Stimulated activated naive CD8-positive, alpha-beta T cell treated with anti-CD3 and anti-CD28 coated beads, Interleukin-15, amount 100 ng/mL, for 72 hours (primary cell): ENCODE data around the gene STXBP3.
A peak's percentile ranks its signal among the peaks of the same experiment; 100 is the strongest.

ENCODE experiments used
- ATAC-seq: fragments of 150-1000 bp; cut with Tn5 transposase; 2 replicates; pipeline ENCODE4 v1.10.0; 2021; ENCODE audit warnings: mild to moderate bottlenecking, moderate library complexity
- DNase-seq, 2 donors: peaks; one replicate each; pipeline ENCODE4 v3.0.0; 2021 to 2022
- H3K27ac Mint-ChIP-seq, 2 donors: one replicate each; pipeline ENCODE4 v1.8.0; 2022; ENCODE audit warnings: mild to moderate bottlenecking in 2 of 2, mixed read lengths in 2 of 2, moderate library complexity in 2 of 2
- H3K27me3 Mint-ChIP-seq: one replicate; pipeline ENCODE4 v1.8.0; 2022; ENCODE audit warnings: mixed read lengths
- H3K4me1 Mint-ChIP-seq: one replicate; pipeline ENCODE4 v1.8.0; 2022; ENCODE audit warnings: mild to moderate bottlenecking, mixed read lengths
- H3K4me3 Mint-ChIP-seq, 2 donors: one replicate each; pipeline ENCODE4 v1.8.0; 2022; ENCODE audit warnings: mild to moderate bottlenecking in 2 of 2, mixed read lengths in 2 of 2, moderate library complexity in 1 of 2
- H3K9me3 Mint-ChIP-seq, 2 donors: one replicate each; pipeline ENCODE4 v1.8.0; 2022; ENCODE audit warnings: mixed read lengths in 2 of 2

Gene STXBP3

GRCh38 chr1:108814343-108815125 is 68.1 kb downstream of the STXBP3 start:
- no peaks in the 10 kb centered on the region for H3K27me3 Mint-ChIP-seq
- no peaks in the 10 kb centered on the region for H3K4me1 Mint-ChIP-seq
- no peak overlapping the region for H3K27ac Mint-ChIP-seq
- no peaks in the 10 kb centered on the region for H3K9me3 Mint-ChIP-seq
- H3K4me3 Mint-ChIP-seq: no peak overlapping the region
- no peak for DNase-seq
- ATAC-seq: no peak

- H3K4me1 Mint-ChIP-seq: no peaks in the 10 kb centered on the region
- no peaks in the 10 kb centered on the region for H3K9me3 Mint-ChIP-seq
- no peaks in the 10 kb centered on the region for H3K27me3 Mint-ChIP-seq
- ATAC-seq (no peak), DNase-seq (no peak)
- no peak overlapping the region for H3K4me3 Mint-ChIP-seq
- no peak overlapping the region for H3K27ac Mint-ChIP-seq
Measured at GRCh38 chr1:108815566-108815965, 69.1 kb downstream of the STXBP3 start.

GRCh38 chr1:108816049-108816893 is 69.8 kb downstream of the STXBP3 start:
- H3K9me3 Mint-ChIP-seq: no peaks in the 10 kb centered on the region
- peak overlapping the region in 1 of 2 donors; percentile 41 for H3K27ac Mint-ChIP-seq
- ATAC-seq (no peak), DNase-seq (no peak)
- H3K4me3 Mint-ChIP-seq: no peak overlapping the region
- no peaks in the 10 kb centered on the region for H3K4me1 Mint-ChIP-seq
- no peaks in the 10 kb centered on the region for H3K27me3 Mint-ChIP-seq

GRCh38 chr1:108817016-108817415 is 70.5 kb downstream of the STXBP3 start:
- Mint-ChIP-seq H3K4me1 (no peaks in the 10 kb centered on the region), H3K27me3 (peaks cover 2% of the 10 kb centered on the region)

GRCh38 chr1:108817811-108818210 is 71.3 kb downstream of the STXBP3 start:
- Mint-ChIP-seq H3K27me3 (peaks cover 10% of the 10 kb centered on the region), H3K27ac (peak overlapping the region in 1 of 2 donors; percentile 5), H3K4me1 (no peaks in the 10 kb centered on the region), H3K4me3 (no peak overlapping the region), H3K9me3 (no peaks in the 10 kb centered on the region)
- ATAC-seq (no peak), DNase-seq (no peak)

More at GRCh38 chr1:108817016-108817415, 70.5 kb downstream of the STXBP3 start:
- Mint-ChIP-seq H3K9me3 (no peaks in the 10 kb centered on the region), H3K4me3 (no peak overlapping the region), H3K27ac (no peak overlapping the region)
- DNase-seq (no peak), ATAC-seq (no peak)

- DNase-seq: no peak
- H3K9me3 Mint-ChIP-seq: no peaks in the 10 kb centered on the region
- no peak for ATAC-seq
- H3K27me3 Mint-ChIP-seq: peaks cover 11% of the 10 kb centered on the region
- H3K27ac Mint-ChIP-seq: no peak overlapping the region
- no peak overlapping the region for H3K4me3 Mint-ChIP-seq
- no peaks in the 10 kb centered on the region for H3K4me1 Mint-ChIP-seq
Measured at GRCh38 chr1:108819878-108820277, 73.4 kb downstream of the STXBP3 start.

- no peaks in the 10 kb centered on the region for H3K4me1 Mint-ChIP-seq
- DNase-seq (no peak), ATAC-seq (no peak)
- no peaks in the 10 kb centered on the region for H3K9me3 Mint-ChIP-seq
- no peak overlapping the region for H3K4me3 Mint-ChIP-seq
- no peak overlapping the region for H3K27ac Mint-ChIP-seq
- peaks cover 11% of the 10 kb centered on the region for H3K27me3 Mint-ChIP-seq
Measured at GRCh38 chr1:108823632-108824031, 77.2 kb downstream of the STXBP3 start.

- no peak for ATAC-seq
- no peaks in the 10 kb centered on the region for H3K9me3 Mint-ChIP-seq
- H3K4me3 Mint-ChIP-seq: no peak overlapping the region
- H3K27ac Mint-ChIP-seq: no peak overlapping the region
- no peak for DNase-seq
- peaks cover 11% of the 10 kb centered on the region for H3K27me3 Mint-ChIP-seq
- H3K4me1 Mint-ChIP-seq: no peaks in the 10 kb centered on the region
Measured at GRCh38 chr1:108824051-108824450, 77.6 kb downstream of the STXBP3 start.

- DNase-seq (no peak), ATAC-seq (no peak)
- Mint-ChIP-seq H3K4me1 (no peaks in the 10 kb centered on the region), H3K9me3 (no peaks in the 10 kb centered on the region), H3K27ac (no peak overlapping the region), H3K4me3 (no peak overlapping the region), H3K27me3 (peaks cover 11% of the 10 kb centered on the region)
Measured at GRCh38 chr1:108826081-108826635, 79.7 kb downstream of the STXBP3 start.

- Mint-ChIP-seq H3K27ac (no peak overlapping the region), H3K4me3 (no peak overlapping the region), H3K27me3 (no peaks in the 10 kb centered on the region), H3K9me3 (no peaks in the 10 kb centered on the region), H3K4me1 (no peaks in the 10 kb centered on the region)
- ATAC-seq: peak; percentile 76
- peak; percentile 63 for DNase-seq
Measured at GRCh38 chr1:108828074-108828961, 81.8 kb downstream of the STXBP3 start.

GRCh38 chr1:108829498-108829916 is 83.0 kb downstream of the STXBP3 start:
- H3K9me3 Mint-ChIP-seq: no peaks in the 10 kb centered on the region
- DNase-seq (no peak), ATAC-seq (no peak)
- H3K27me3 Mint-ChIP-seq: no peaks in the 10 kb centered on the region
- no peaks in the 10 kb centered on the region for H3K4me1 Mint-ChIP-seq
- H3K27ac Mint-ChIP-seq: no peak overlapping the region
- H3K4me3 Mint-ChIP-seq: no peak overlapping the region

- no peak overlapping the region for H3K27ac Mint-ChIP-seq
- H3K4me1 Mint-ChIP-seq: no peaks in the 10 kb centered on the region
- H3K9me3 Mint-ChIP-seq: no peaks in the 10 kb centered on the region
- H3K4me3 Mint-ChIP-seq: no peak overlapping the region
- H3K27me3 Mint-ChIP-seq: no peaks in the 10 kb centered on the region
- ATAC-seq: peak; percentile 28
- no peak for DNase-seq
Measured at GRCh38 chr1:108830119-108831008, 83.9 kb downstream of the STXBP3 start.

GRCh38 chr1:108831225-108831624 is 84.8 kb downstream of the STXBP3 start:
- ATAC-seq (no peak), DNase-seq (no peak)
- peaks cover 4% of the 10 kb centered on the region for H3K27me3 Mint-ChIP-seq
- H3K27ac Mint-ChIP-seq: no peak overlapping the region
- H3K4me1 Mint-ChIP-seq: no peaks in the 10 kb centered on the region
- H3K9me3 Mint-ChIP-seq: no peaks in the 10 kb centered on the region
- H3K4me3 Mint-ChIP-seq: no peak overlapping the region

- Mint-ChIP-seq H3K4me1 (no peaks in the 10 kb centered on the region), H3K4me3 (no peak overlapping the region), H3K27me3 (peaks cover 7% of the 10 kb centered on the region), H3K27ac (no peak overlapping the region), H3K9me3 (no peaks in the 10 kb centered on the region)
- DNase-seq (no peak), ATAC-seq (no peak)
Measured at GRCh38 chr1:108832929-108833328, 86.5 kb downstream of the STXBP3 start.
